HAP-1 (cell line): ENCODE data around the gene PPDPF.

Experiments
- DNase-seq, 2 experiments: peaks; one replicate each; pipeline ENCODE4 v3.0.0-alpha.2; 2016 to 2020; ENCODE audit warnings: low spot score in 2 of 2
- H3K27me3 ChIP-seq: fragments of 250-450 bp; sonication (Bioruptor Pico); 2 replicates; pipeline ENCODE4 v1.5.1; 2020; ENCODE audit warnings: low read depth, mild to moderate bottlenecking, moderate library complexity
- H3K36me3 ChIP-seq: fragments of 250-450 bp; sonication (Bioruptor Pico); replicated peaks from 2 replicates; pipeline ENCODE4 v1.5.1; 2020; ENCODE audit warnings: mild to moderate bottlenecking
- H3K4me1 ChIP-seq: fragments of 250-450 bp; sonication (Bioruptor Pico); 2 replicates; pipeline ENCODE4 v1.5.1; 2020; ENCODE audit warnings: mild to moderate bottlenecking
- H3K4me3 ChIP-seq: fragments of 250-450 bp; sonication (Bioruptor Pico); 2 replicates; pipeline ENCODE4 v1.5.1; 2020; ENCODE audit warnings: mild to moderate bottlenecking, moderate library complexity
- H3K9me3 ChIP-seq: fragments of 250-450 bp; sonication (Bioruptor Pico); 2 replicates; pipeline ENCODE4 v1.5.1; 2020; ENCODE audit warnings: mild to moderate bottlenecking, moderate library complexity
- in situ Hi-C: fragments of 300-500 bp; cut with MboI; formaldehyde crosslinking; loops from 3 replicates; pipeline ENCODE4 v1.14.3; 2020; ENCODE audit warnings: low sequenced_read_pairs, inconsistent platforms, mixed read lengths

Gene PPDPF

GRCh38 chr20:63527184-63527583 is 6.6 kb downstream of the PPDPF start:
- Histone ChIP-seq H3K36me3 (peaks cover 15% of the 10 kb centered on the region), H3K27me3 (peaks cover 2% of the 10 kb centered on the region; the same call in 1 of the 2 replicates), H3K9me3 (peaks cover 3% of the 10 kb centered on the region; the same call in 1 of the 2 replicates), H3K4me1 (peaks cover 7% of the 10 kb centered on the region; the same call in 1 of the 2 replicates), H3K4me3 (no peak overlapping the region)
- in situ Hi-C loops, result no loop called here
- DNase-seq, result no peak

GRCh38 chr20:63529180-63529860 is 8.8 kb downstream of the PPDPF start:
- in situ Hi-C loops, result no loop called here
- Histone ChIP-seq H3K27me3 (peaks cover 2% of the 10 kb centered on the region; the same call in 1 of the 2 replicates), H3K36me3 (no peaks in the 10 kb centered on the region), H3K4me3 (no peak overlapping the region), H3K9me3 (no peaks in the 10 kb centered on the region), H3K4me1 (0 out of 2 replicates have a peak, but pooled peaks cover 3% of the 10 kb centered on the region)
- DNase-seq, result no peak

GRCh38 chr20:63529861-63530787 is 9.6 kb downstream of the PPDPF start:
- in situ Hi-C loops, result no loop called here

GRCh38 chr20:63530788-63531160 is 10.2 kb downstream of the PPDPF start:
- Histone ChIP-seq H3K4me3 (no peak overlapping the region), H3K9me3 (no peaks in the 10 kb centered on the region), H3K36me3 (no peaks in the 10 kb centered on the region), H3K4me1 (no peaks in the 10 kb centered on the region), H3K27me3 (peaks cover 2% of the 10 kb centered on the region; the same call in 1 of the 2 replicates)
- no peak for DNase-seq
- in situ Hi-C loops, result no loop called here

More at GRCh38 chr20:63529861-63530787, 9.6 kb downstream of the PPDPF start:
- H3K36me3 ChIP-seq, result no peaks in the 10 kb centered on the region
- H3K27me3 ChIP-seq, result peaks cover 2% of the 10 kb centered on the region; the same call in 1 of the 2 replicates
- DNase-seq, result no peak
- no peaks in the 10 kb centered on the region for H3K4me1 ChIP-seq
- no peak overlapping the region for H3K4me3 ChIP-seq
- no peaks in the 10 kb centered on the region for H3K9me3 ChIP-seq

GRCh38 chr20:63531686-63532448 is 11.3 kb downstream of the PPDPF start:
- Histone ChIP-seq H3K9me3 (no peaks in the 10 kb centered on the region), H3K36me3 (no peaks in the 10 kb centered on the region), H3K4me1 (no peaks in the 10 kb centered on the region), H3K27me3 (no peaks in the 10 kb centered on the region; the same call in 1 of the 2 replicates), H3K4me3 (no peak overlapping the region)
- in situ Hi-C loops, result no loop called here
- no peak for DNase-seq

GRCh38 chr20:63532449-63532971 is 11.9 kb downstream of the PPDPF start:
- Histone ChIP-seq H3K4me1 (no peaks in the 10 kb centered on the region), H3K4me3 (no peak overlapping the region), H3K9me3 (no peaks in the 10 kb centered on the region), H3K36me3 (no peaks in the 10 kb centered on the region), H3K27me3 (no peaks in the 10 kb centered on the region; the same call in 1 of the 2 replicates)
- DNase-seq, result no peak
- in situ Hi-C loops, result no loop called here

GRCh38 chr20:63533388-63533787 is 12.8 kb downstream of the PPDPF start:
- Histone ChIP-seq H3K4me1 (no peaks in the 10 kb centered on the region), H3K36me3 (no peaks in the 10 kb centered on the region), H3K9me3 (no peaks in the 10 kb centered on the region), H3K4me3 (no peak overlapping the region), H3K27me3 (no peaks in the 10 kb centered on the region)
- in situ Hi-C loops, result no loop called here
- DNase-seq, result no peak

- Histone ChIP-seq H3K4me1 (no peaks in the 10 kb centered on the region), H3K36me3 (no peaks in the 10 kb centered on the region), H3K9me3 (no peaks in the 10 kb centered on the region), H3K27me3 (no peaks in the 10 kb centered on the region), H3K4me3 (no peak overlapping the region)
- DNase-seq, result no peak
- in situ Hi-C loops, result no loop called here
Observed at GRCh38 chr20:63533871-63534393, 13.4 kb downstream of the PPDPF start.

- no peak for DNase-seq
- no peaks in the 10 kb centered on the region for H3K4me1 ChIP-seq
- no peaks in the 10 kb centered on the region for H3K36me3 ChIP-seq
- no peaks in the 10 kb centered on the region for H3K27me3 ChIP-seq
- in situ Hi-C loops, result no loop called here
- H3K9me3 ChIP-seq, result no peaks in the 10 kb centered on the region
- no peak overlapping the region for H3K4me3 ChIP-seq
Observed at GRCh38 chr20:63534427-63534830, 13.9 kb downstream of the PPDPF start.

GRCh38 chr20:63534831-63535651 is 14.5 kb downstream of the PPDPF start:
- Histone ChIP-seq H3K9me3 (no peaks in the 10 kb centered on the region), H3K4me1 (no peaks in the 10 kb centered on the region), H3K4me3 (no peak overlapping the region), H3K27me3 (no peaks in the 10 kb centered on the region), H3K36me3 (no peaks in the 10 kb centered on the region)
- in situ Hi-C loops, result no loop called here
- no peak for DNase-seq

- Histone ChIP-seq H3K4me1 (no peaks in the 10 kb centered on the region), H3K36me3 (no peaks in the 10 kb centered on the region), H3K27me3 (no peaks in the 10 kb centered on the region), H3K9me3 (no peaks in the 10 kb centered on the region), H3K4me3 (no peak overlapping the region)
- no peak for DNase-seq
- in situ Hi-C loops, result no loop called here
Observed at GRCh38 chr20:63536241-63536977, 15.8 kb downstream of the PPDPF start.

GRCh38 chr20:63536997-63537524 is 16.5 kb downstream of the PPDPF start, which contains the start of gene PTK6:
PTK6 (minus strand) TSS chr20:63537376; CDS start chr20:63537314, 62 bp downstream.
- no peaks in the 10 kb centered on the region for H3K27me3 ChIP-seq
- in situ Hi-C loops, result no loop called here
- H3K4me3 ChIP-seq, result peak within 1 kb of the TSS; percentile 14; the same call in 1 of the 2 replicates
- H3K36me3 ChIP-seq, result no peaks in the 10 kb centered on the region
- DNase-seq, result no peak
- H3K4me1 ChIP-seq, result no peaks in the 10 kb centered on the region
- H3K9me3 ChIP-seq, result no peaks in the 10 kb centered on the region
